Stomach (tissue), 9 donors: Measurements from ENCODE around the gene SMYD4. TPM values are rescaled to one million over a fixed set of nuclear protein-coding genes. Genes with fewer than 3 reads are reported as not detected.

Source experiments
- DNase-seq, 2 donors: peaks; one replicate each; pipeline versions ENCODE4 v3.0.0 to v3.0.0-alpha.2; 2013 to 2019
- H3K27ac ChIP-seq, 5 donors: fragments of 200-600 bp in 4 of 5; sonication (generic) in 4 of 5; one replicate each; pipeline ENCODE4 v1.5.1; 2013 to 2019; ENCODE audit warnings: mild to moderate bottlenecking in 1 of 5, moderate library complexity in 1 of 5
- H3K27me3 ChIP-seq, 3 donors: fragments of 200-600 bp; sonication (generic); one replicate each; pipeline ENCODE4 v1.5.1; 2017 to 2019; ENCODE audit warnings: mixed run types in 1 of 3
- H3K36me3 ChIP-seq, 4 donors: fragments of 200-600 bp; sonication (generic); 1 replicate in 3 of 4; 2 replicates in 1 of 4; pipeline ENCODE4 v1.5.1; 2016 to 2019
- H3K4me1 ChIP-seq, 4 donors: fragments of 200-600 bp; sonication (generic); one replicate each; pipeline ENCODE4 v1.5.1; 2016 to 2019
- H3K4me3 ChIP-seq, 4 donors: fragments of 200-600 bp; sonication (generic) in 3 of 4; one replicate each; pipeline ENCODE4 v1.5.1; 2016 to 2019; ENCODE audit warnings: mild to moderate bottlenecking in 1 of 4
- H3K9me3 ChIP-seq, 4 donors: fragments of 200-600 bp; sonication (generic); one replicate each; pipeline ENCODE4 v1.5.1; 2016 to 2019
- EP300 ChIP-seq: sonication (generic); formaldehyde crosslinking; IDR thresholded peaks from one replicate; pipeline ENCODE4 v1.6.1; 2017; ENCODE audit warnings: antibody characterized with exemption
- POLR2A ChIP-seq, 4 donors: fragments of 450-650 bp; IDR thresholded peaks; one replicate each; pipeline ENCODE4 v1.6.1; 2016; ENCODE audit warnings: antibody characterized with exemption in 4 of 4, control low read depth in 2 of 4, mild to moderate bottlenecking in 1 of 4, moderate library complexity in 1 of 4
- POLR2AphosphoS5 ChIP-seq, 3 donors: sonication (generic); formaldehyde crosslinking; IDR thresholded peaks; one replicate each; pipeline ENCODE4 v1.6.1; 2016; ENCODE audit warnings: antibody characterized with exemption in 3 of 3
- WGBS, 5 donors: extraction: QIAGEN DNeasy Blood & Tissue Kit in 3 of 5; methylation state at CpG; one replicate each; pipeline versions ENCODE4 v1.1.5 to v1.1.7; 2013 to 2018; 5-methylcytosine and 5-hydroxymethylcytosine counted together
- intact Hi-C: fragments of 100-400 bp; cut with DNase I; formaldehyde crosslinking; loops from one replicate; pipeline ENCODE4 v1.15.1; 2023; ENCODE audit warnings: low total_unique reads
- polyA plus RNA-seq, 3 donors: library from polyadenylated mRNA; stranded (reverse); fragments of 200-250 nt; gene quantifications; one replicate each; pipeline ENCODE4 v1.2.3, GENCODE V29; 2013
- total RNA-seq, 5 donors: library from RNA; depleted of rRNA; stranded (reverse); fragments of >200 nt; gene quantifications; one replicate each; pipeline versions ENCODE4 v1.1.0 to v1.2.3, GENCODE V29; 2014 to 2016
- TF ChIP-seq, protein P1 (sequence below), 7 experiments: fragments of 450-650 bp in 4 of 7; fragments of 200-600 bp in 3 of 7; sonication (generic) in 3 of 7; IDR thresholded peaks; one replicate each; pipeline ENCODE4 v1.5.1; 2016 to 2019; ENCODE audit warnings: antibody characterized with exemption in 7 of 7, control low read depth in 2 of 7, mild to moderate bottlenecking in 1 of 7
- donor health status: healthy with polysubstance abuse.
- donor health status: Bipolar disorder and iron deficiency.
- donor health status: healthy.

Gene SMYD4
- total and polyA plus RNA-seq, 8 donors, result 2.7 to 21.0 (median 6.0) TPM

DNA sequence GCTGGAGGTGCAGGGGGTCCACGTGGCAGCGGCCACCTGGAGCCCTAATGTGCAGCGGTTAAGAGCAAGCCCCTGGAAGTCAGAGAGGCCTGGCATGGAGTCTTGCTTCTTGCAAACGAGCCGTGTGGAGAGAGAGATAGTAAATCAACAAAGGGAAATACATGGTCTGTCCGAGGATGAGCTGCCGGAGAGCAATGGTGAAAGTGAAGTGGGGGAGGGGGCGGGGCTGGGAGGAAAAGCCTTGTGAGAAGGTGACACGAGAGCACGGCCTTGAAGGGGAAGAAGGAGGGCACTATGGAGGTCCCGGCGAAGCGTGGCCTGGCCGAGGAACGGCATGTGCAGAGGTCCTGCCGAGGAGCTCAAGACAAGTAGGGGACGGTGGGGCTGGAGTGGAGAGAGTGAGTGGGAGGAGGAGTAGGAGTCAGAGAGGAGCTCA, 73.9 kb downstream of the SMYD4 start:
- Histone ChIP-seq H3K4me3 (no peak overlapping the region), H3K9me3 (no peaks in the 10 kb centered on the region), H3K4me1 (peaks cover 0 to 16% (median 8%) of the 10 kb centered on the region in 4 donors), H3K27me3 (no peaks in the 10 kb centered on the region), H3K36me3 (no peaks in the 10 kb centered on the region), H3K27ac (no peak overlapping the region)
- peak in 1 of 2 donors; percentile 12 for DNase-seq
- 61 to 83% (median 77%) methylated on average over 17 of the region's 17 CpGs for WGBS, 5 donors
- TF ChIP-seq POLR2A (IDR thresholded peaks at IDR 0.05) (no peak), EP300 (no peak), POLR2AphosphoS5 (IDR thresholded peaks at IDR 0.05) (no peak)
- TF ChIP-seq, protein P1, sequence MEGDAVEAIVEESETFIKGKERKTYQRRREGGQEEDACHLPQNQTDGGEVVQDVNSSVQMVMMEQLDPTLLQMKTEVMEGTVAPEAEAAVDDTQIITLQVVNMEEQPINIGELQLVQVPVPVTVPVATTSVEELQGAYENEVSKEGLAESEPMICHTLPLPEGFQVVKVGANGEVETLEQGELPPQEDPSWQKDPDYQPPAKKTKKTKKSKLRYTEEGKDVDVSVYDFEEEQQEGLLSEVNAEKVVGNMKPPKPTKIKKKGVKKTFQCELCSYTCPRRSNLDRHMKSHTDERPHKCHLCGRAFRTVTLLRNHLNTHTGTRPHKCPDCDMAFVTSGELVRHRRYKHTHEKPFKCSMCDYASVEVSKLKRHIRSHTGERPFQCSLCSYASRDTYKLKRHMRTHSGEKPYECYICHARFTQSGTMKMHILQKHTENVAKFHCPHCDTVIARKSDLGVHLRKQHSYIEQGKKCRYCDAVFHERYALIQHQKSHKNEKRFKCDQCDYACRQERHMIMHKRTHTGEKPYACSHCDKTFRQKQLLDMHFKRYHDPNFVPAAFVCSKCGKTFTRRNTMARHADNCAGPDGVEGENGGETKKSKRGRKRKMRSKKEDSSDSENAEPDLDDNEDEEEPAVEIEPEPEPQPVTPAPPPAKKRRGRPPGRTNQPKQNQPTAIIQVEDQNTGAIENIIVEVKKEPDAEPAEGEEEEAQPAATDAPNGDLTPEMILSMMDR (IDR thresholded peaks at IDR 0.05), result no peak
- intact Hi-C loops, result no loop called here

- no peak for TF ChIP-seq POLR2A (IDR thresholded peaks at IDR 0.05)
- no peak for TF ChIP-seq EP300
- TF ChIP-seq POLR2AphosphoS5 (IDR thresholded peaks at IDR 0.05), result no peak
- TF ChIP-seq, protein P1 (IDR thresholded peaks at IDR 0.05), result no peak
- Histone ChIP-seq H3K36me3 (no peaks in the 10 kb centered on the region), H3K27me3 (no peaks in the 10 kb centered on the region), H3K4me3 (no peak overlapping the region), H3K9me3 (no peaks in the 10 kb centered on the region), H3K27ac (no peak overlapping the region), H3K4me1 (peaks cover 0 to 20% (median 9%) of the 10 kb centered on the region in 4 donors)
- DNase-seq, result peak in 1 of 2 donors; percentile 13
- intact Hi-C loops, result no loop called here
- WGBS, 5 donors, result 64 to 72% (median 68%) methylated on average over 17 to 20 of the region's 20 CpGs
Measured at GRCh38 chr17:1755252-1755826, 74.4 kb downstream of the SMYD4 start.

DNA sequence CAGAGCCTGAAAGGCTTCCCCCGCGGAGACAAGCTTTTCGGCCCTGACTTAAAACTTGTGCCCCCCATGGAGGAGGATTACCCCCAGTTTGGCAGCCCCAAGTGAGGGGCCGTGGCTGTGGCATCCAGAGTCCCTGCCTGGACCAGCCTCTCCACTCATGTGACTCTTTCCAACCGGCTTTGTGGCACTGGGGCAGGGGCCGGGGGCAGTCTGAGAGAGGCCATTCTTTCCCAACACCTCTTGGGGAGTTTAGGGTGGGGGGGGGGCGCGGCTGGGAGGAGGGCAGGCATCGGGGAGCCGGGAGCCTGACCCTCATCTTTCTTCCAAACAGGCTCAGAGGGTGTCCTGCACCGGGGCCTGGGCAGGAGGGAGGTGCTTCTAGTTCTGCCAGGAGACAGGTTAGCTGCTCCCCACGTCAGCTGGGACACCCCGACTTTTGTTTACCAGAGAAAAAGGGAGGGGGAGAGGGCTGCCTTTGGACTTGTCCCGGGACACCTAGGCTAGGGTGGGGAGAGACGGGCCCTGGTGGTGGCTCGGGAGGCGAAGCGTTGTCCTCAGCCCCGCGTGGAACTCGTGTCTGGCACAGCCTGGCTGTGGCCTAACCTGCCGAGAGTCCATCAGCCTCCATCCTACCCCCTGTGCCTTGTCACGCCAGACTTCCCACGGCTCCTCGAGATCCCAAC, 75.1 kb downstream of the SMYD4 start:
- H3K4me3 ChIP-seq, result no peak overlapping the region
- peaks cover 0 to 20% (median 9%) of the 10 kb centered on the region in 4 donors for H3K4me1 ChIP-seq
- H3K9me3 ChIP-seq, result no peaks in the 10 kb centered on the region
- no peaks in the 10 kb centered on the region for H3K36me3 ChIP-seq
- intact Hi-C loops, result no loop called here
- no peaks in the 10 kb centered on the region for H3K27me3 ChIP-seq
- H3K27ac ChIP-seq, result no peak overlapping the region
- DNase-seq, result peak in 1 of 2 donors; percentile 11
- 49 to 67% (median 57%) methylated on average over 19 to 25 of the region's 25 CpGs for WGBS, 5 donors
- TF ChIP-seq POLR2AphosphoS5 (IDR thresholded peaks at IDR 0.05) (no peak), EP300 (no peak), POLR2A (IDR thresholded peaks at IDR 0.05) (no peak)
- TF ChIP-seq, protein P1 (IDR thresholded peaks at IDR 0.05), result no peak

DNA sequence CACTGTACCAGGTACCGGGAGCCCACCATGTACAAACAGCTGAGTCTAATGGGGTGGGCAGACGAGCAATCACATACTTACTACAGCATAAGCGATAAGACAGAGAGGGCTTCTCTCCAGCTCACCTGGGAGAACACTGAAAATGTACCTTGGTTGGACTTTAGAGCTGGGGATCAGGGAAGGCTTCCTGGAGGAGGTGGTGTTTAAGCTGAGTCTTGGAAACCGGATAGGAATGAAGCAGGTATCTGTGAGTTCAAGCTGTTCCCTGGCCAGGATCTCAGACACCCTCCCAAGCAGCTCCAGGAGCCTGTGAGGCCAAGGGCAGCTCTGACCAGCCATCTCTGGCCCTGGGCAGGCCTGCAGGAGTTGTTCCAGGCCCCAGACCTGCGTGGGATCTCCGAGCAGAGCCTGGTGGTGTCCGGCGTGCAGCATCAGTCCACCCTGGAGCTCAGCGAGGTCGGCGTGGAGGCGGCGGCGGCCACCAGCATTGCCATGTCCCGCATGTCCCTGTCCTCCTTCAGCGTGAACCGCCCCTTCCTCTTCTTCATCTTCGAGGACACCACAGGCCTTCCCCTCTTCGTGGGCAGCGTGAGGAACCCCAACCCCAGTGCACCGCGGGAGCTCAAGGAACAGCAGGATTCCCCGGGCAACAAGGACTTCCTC, 75.8 kb downstream of the SMYD4 start:
- 83 to 87% (median 86%) methylated on average over 21 to 23 of the region's 23 CpGs for WGBS, 5 donors
- H3K36me3 ChIP-seq, result no peaks in the 10 kb centered on the region
- H3K4me3 ChIP-seq, result no peak overlapping the region
- no peaks in the 10 kb centered on the region for H3K9me3 ChIP-seq
- DNase-seq, result no peak
- TF ChIP-seq POLR2AphosphoS5 (IDR thresholded peaks at IDR 0.05), result no peak
- TF ChIP-seq, protein P1 (IDR thresholded peaks at IDR 0.05), result no peak
- no peak for TF ChIP-seq EP300
- TF ChIP-seq POLR2A (IDR thresholded peaks at IDR 0.05), result no peak
- no peaks in the 10 kb centered on the region for H3K27me3 ChIP-seq
- H3K27ac ChIP-seq, result no peak overlapping the region
- peaks cover 0 to 20% (median 9%) of the 10 kb centered on the region in 4 donors for H3K4me1 ChIP-seq
- intact Hi-C loops, result no loop called here
